Trophoblast cell (in vitro differentiated cells and primary cell): ENCODE results near the gene SYNE2.

Source experiments
- DNase-seq, 2 donors: peaks; one replicate each; pipeline ENCODE4 v3.0.0-alpha.2; 2016
- H2AFZ ChIP-seq: 2 replicates; pipeline ENCODE4 v1.6.1; 2013; ENCODE audit warnings: low read length, moderate library complexity, mild to moderate bottlenecking; ENCODE audit not compliant: insufficient read depth, poor library complexity
- H2AK5ac ChIP-seq: 2 replicates; pipeline ENCODE4 v1.6.1; 2013; ENCODE audit warnings: mild to moderate bottlenecking, low read length
- H2BK120ac ChIP-seq: 2 replicates; pipeline ENCODE4 v1.6.1; 2013; ENCODE audit warnings: low read length, mild to moderate bottlenecking, moderate library complexity; ENCODE audit not compliant: insufficient read depth, poor library complexity
- H2BK12ac ChIP-seq: 2 replicates; pipeline ENCODE4 v1.6.1; 2013; ENCODE audit warnings: mild to moderate bottlenecking, low read length, moderate library complexity
- H2BK5ac ChIP-seq: 2 replicates; pipeline ENCODE4 v1.6.1; 2013; ENCODE audit warnings: low read length, low read depth, moderate library complexity, mild to moderate bottlenecking; ENCODE audit not compliant: poor library complexity
- H3K14ac ChIP-seq: 2 replicates; pipeline ENCODE4 v1.6.1; 2013; ENCODE audit warnings: mild to moderate bottlenecking, low read length
- H3K18ac ChIP-seq: 2 replicates; pipeline ENCODE4 v1.6.1; 2013; ENCODE audit warnings: mild to moderate bottlenecking, low read length
- H3K23ac ChIP-seq: 2 replicates; pipeline ENCODE4 v1.6.1; 2013; ENCODE audit warnings: low read length
- H3K27ac ChIP-seq: 2 replicates; pipeline ENCODE4 v1.5.1; 2013; ENCODE audit warnings: low read depth, mild to moderate bottlenecking, inconsistent platforms, low read length, moderate library complexity
- H3K27me3 ChIP-seq: 2 replicates; pipeline ENCODE4 v1.6.1; 2013; ENCODE audit warnings: inconsistent platforms, mild to moderate bottlenecking, low read length, moderate library complexity; ENCODE audit not compliant: insufficient read depth
- H3K36me3 ChIP-seq, 2 experiments: 1 replicate in 1 of 2; 2 replicates in 1 of 2; pipeline ENCODE4 v1.6.1; 2013; ENCODE audit warnings: low read length in 2 of 2, mild to moderate bottlenecking in 2 of 2, moderate library complexity in 1 of 2; ENCODE audit not compliant: insufficient read depth in 2 of 2, control insufficient read depth in 1 of 2
- H3K4ac ChIP-seq: 2 replicates; pipeline ENCODE4 v1.6.1; 2013; ENCODE audit warnings: low read depth, mild to moderate bottlenecking, low read length, moderate library complexity
- H3K4me1 ChIP-seq, 2 experiments: 1 replicate in 1 of 2; 2 replicates in 1 of 2; pipeline ENCODE4 v1.6.1; 2013; ENCODE audit warnings: low read length in 2 of 2, mild to moderate bottlenecking in 2 of 2, moderate library complexity in 1 of 2; ENCODE audit not compliant: insufficient read depth in 2 of 2, control insufficient read depth in 1 of 2
- H3K4me2 ChIP-seq: 2 replicates; pipeline ENCODE4 v1.6.1; 2013; ENCODE audit warnings: inconsistent platforms, mild to moderate bottlenecking, low read length, moderate library complexity
- H3K4me3 ChIP-seq: 2 replicates; pipeline ENCODE4 v1.5.1; 2013; ENCODE audit warnings: mild to moderate bottlenecking, low read depth, low read length, inconsistent platforms
- H3K79me1 ChIP-seq: one replicate; pipeline ENCODE4 v1.6.1; 2013; ENCODE audit warnings: low read length
- H3K79me2 ChIP-seq: 2 replicates; pipeline ENCODE4 v1.6.1; 2013; ENCODE audit warnings: low read length, mild to moderate bottlenecking; ENCODE audit not compliant: control insufficient read depth, insufficient read depth, poor library complexity
- H3K9ac ChIP-seq: 2 replicates; pipeline ENCODE4 v1.6.1; 2013; ENCODE audit warnings: mild to moderate bottlenecking, low read length
- H3K9me3 ChIP-seq: 2 replicates; pipeline ENCODE4 v1.6.1; 2013; ENCODE audit warnings: low read depth, mild to moderate bottlenecking, control low read depth, inconsistent platforms, low read length; ENCODE audit not compliant: insufficient read depth
- H4K12ac ChIP-seq: 2 replicates; pipeline ENCODE4 v1.6.1; 2013; ENCODE audit warnings: low read depth, mild to moderate bottlenecking, low read length, moderate library complexity
- H4K8ac ChIP-seq: 2 replicates; pipeline ENCODE4 v1.6.1; 2013; ENCODE audit warnings: low read depth, mild to moderate bottlenecking, low read length, moderate library complexity
- H4K91ac ChIP-seq: one replicate; pipeline ENCODE4 v1.6.1; 2013; ENCODE audit warnings: low read depth, mild to moderate bottlenecking, low read length, moderate library complexity
- WGBS: extraction: QIAGEN DNeasy Blood & Tissue Kit; methylation state at CpG from one replicate; pipeline ENCODE4 v1.1.7; 2013; ENCODE audit warnings: missing lambda C conversion rate; ENCODE audit not compliant: insufficient read length, insufficient coverage; ENCODE audit errors: extremely low coverage; 5-methylcytosine and 5-hydroxymethylcytosine counted together

SYNE2 gene

GRCh38 chr14:63993992-63994391, 141.2 kb downstream of the SYNE2 start:
- Histone ChIP-seq H3K9ac (no peak overlapping the region), H3K4me1 (peaks cover 0 to 2% of the 10 kb centered on the region in 2 experiments), H4K8ac (no peak overlapping the region), H3K4ac (no peak overlapping the region), H3K18ac (no peak overlapping the region), H3K36me3 (peaks cover 1 to 3% of the 10 kb centered on the region in 2 experiments), H4K12ac (no peak overlapping the region), H3K79me1 (no peaks in the 10 kb centered on the region), H4K91ac (no peak overlapping the region), H3K79me2 (no peaks in the 10 kb centered on the region), H3K27me3 (no peaks in the 10 kb centered on the region), H3K4me2 (no peak overlapping the region), H2BK5ac (no peak overlapping the region), H3K27ac (no peak overlapping the region), H2BK120ac (no peak overlapping the region), H3K14ac (no peak overlapping the region), H3K23ac (no peak overlapping the region), H2BK12ac (no peak overlapping the region), H3K9me3 (no peaks in the 10 kb centered on the region), H3K4me3 (no peak overlapping the region), H2AFZ (no peak overlapping the region), H2AK5ac (no peak overlapping the region)
- no CpG with 5 or more reads among the region's 3 CpGs for WGBS
- no peak for DNase-seq

GRCh38 chr14:63995285-63995684, 142.5 kb downstream of the SYNE2 start:
- no peak overlapping the region for H4K8ac ChIP-seq
- H3K9me3 ChIP-seq, result no peaks in the 10 kb centered on the region
- no peak overlapping the region for H3K9ac ChIP-seq
- H3K79me2 ChIP-seq, result no peaks in the 10 kb centered on the region
- no peak overlapping the region for H2BK120ac ChIP-seq
- no peak overlapping the region for H2BK5ac ChIP-seq
- H3K4ac ChIP-seq, result no peak overlapping the region
- H3K23ac ChIP-seq, result no peak overlapping the region
- WGBS, result no CpG with 5 or more reads among the region's 4 CpGs
- H3K36me3 ChIP-seq, result peaks cover 3 to 4% of the 10 kb centered on the region in 2 experiments
- H4K91ac ChIP-seq, result no peak overlapping the region
- no peak overlapping the region for H3K18ac ChIP-seq
- peaks cover 0 to 2% of the 10 kb centered on the region in 2 experiments for H3K4me1 ChIP-seq
- H4K12ac ChIP-seq, result no peak overlapping the region
- no peak overlapping the region for H3K4me3 ChIP-seq
- no peak overlapping the region for H2BK12ac ChIP-seq
- H2AFZ ChIP-seq, result no peak overlapping the region
- H3K79me1 ChIP-seq, result no peaks in the 10 kb centered on the region
- H3K14ac ChIP-seq, result no peak overlapping the region
- H3K27ac ChIP-seq, result no peak overlapping the region
- H2AK5ac ChIP-seq, result no peak overlapping the region
- no peak overlapping the region for H3K4me2 ChIP-seq
- no peak for DNase-seq
- no peaks in the 10 kb centered on the region for H3K27me3 ChIP-seq

GRCh38 chr14:63996016-63996415, 143.2 kb downstream of the SYNE2 start:
- WGBS, result no CpG with 5 or more reads among the region's 4 CpGs
- peak overlapping the region; percentile 58 for H3K23ac ChIP-seq
- no peak overlapping the region for H2AFZ ChIP-seq
- no peak overlapping the region for H2BK12ac ChIP-seq
- no peak overlapping the region for H3K4me3 ChIP-seq
- H3K79me2 ChIP-seq, result no peaks in the 10 kb centered on the region
- no peak overlapping the region for H3K18ac ChIP-seq
- no peak overlapping the region for H3K4me2 ChIP-seq
- H3K27me3 ChIP-seq, result no peaks in the 10 kb centered on the region
- no peak for DNase-seq
- H4K12ac ChIP-seq, result no peak overlapping the region
- H3K4me1 ChIP-seq, result peaks cover 0 to 2% of the 10 kb centered on the region in 2 experiments
- no peak overlapping the region for H4K91ac ChIP-seq
- H3K27ac ChIP-seq, result no peak overlapping the region
- no peak overlapping the region for H4K8ac ChIP-seq
- no peak overlapping the region for H3K14ac ChIP-seq
- no peaks in the 10 kb centered on the region for H3K79me1 ChIP-seq
- H2BK5ac ChIP-seq, result no peak overlapping the region
- H3K36me3 ChIP-seq, result peaks cover 3 to 4% of the 10 kb centered on the region in 2 experiments
- H2BK120ac ChIP-seq, result no peak overlapping the region
- no peak overlapping the region for H3K4ac ChIP-seq
- H3K9ac ChIP-seq, result no peak overlapping the region
- no peak overlapping the region for H2AK5ac ChIP-seq
- no peaks in the 10 kb centered on the region for H3K9me3 ChIP-seq

- no CpG with 5 or more reads among the region's 10 CpGs for WGBS
- no peak overlapping the region for H4K12ac ChIP-seq
- no peak overlapping the region for H2AFZ ChIP-seq
- H3K4me2 ChIP-seq, result no peak overlapping the region
- H3K4ac ChIP-seq, result no peak overlapping the region
- no peak overlapping the region for H4K91ac ChIP-seq
- no peak overlapping the region for H2BK5ac ChIP-seq
- H3K14ac ChIP-seq, result no peak overlapping the region
- H3K9ac ChIP-seq, result no peak overlapping the region
- DNase-seq, result no peak
- no peak overlapping the region for H2BK12ac ChIP-seq
- H3K79me1 ChIP-seq, result no peaks in the 10 kb centered on the region
- H2AK5ac ChIP-seq, result no peak overlapping the region
- H3K23ac ChIP-seq, result no peak overlapping the region
- no peak overlapping the region for H3K4me3 ChIP-seq
- H3K27ac ChIP-seq, result no peak overlapping the region
- no peak overlapping the region for H4K8ac ChIP-seq
- no peaks in the 10 kb centered on the region for H3K79me2 ChIP-seq
- no peaks in the 10 kb centered on the region for H3K27me3 ChIP-seq
- H3K36me3 ChIP-seq, result peaks cover 3 to 4% of the 10 kb centered on the region in 2 experiments
- H3K18ac ChIP-seq, result no peak overlapping the region
- H2BK120ac ChIP-seq, result no peak overlapping the region
- no peaks in the 10 kb centered on the region for H3K9me3 ChIP-seq
- H3K4me1 ChIP-seq, result peaks cover 0 to 2% of the 10 kb centered on the region in 2 experiments
These were observed 143.9 kb downstream of the SYNE2 start for GRCh38 chr14:63996625-63997220.
